AG10803 (cell line): ENCODE results near the gene PDIA2.
A peak's percentile ranks its signal among the peaks of the same experiment; 100 is the strongest.
"Not testable (repeated sequence)": the region's sequence is repeated elsewhere in the genome, so short reads cannot be mapped to it uniquely, and the experiment has no call there.

Source experiments
- DNase-seq: peaks from one replicate; pipeline ENCODE4 v3.0.0; 2010; ENCODE audit warnings: low read depth
- H3K4me3 ChIP-seq: 2 replicates; pipeline ENCODE4 v1.5.1; 2011; ENCODE audit warnings: mild to moderate bottlenecking, low read length, control low read depth
- CTCF ChIP-seq: conservative IDR thresholded peaks from 2 replicates; pipeline ENCODE4 v1.5.1; 2011; ENCODE audit warnings: mild to moderate bottlenecking, low read length, control low read depth, inconsistent platforms

PDIA2 gene

DNA sequence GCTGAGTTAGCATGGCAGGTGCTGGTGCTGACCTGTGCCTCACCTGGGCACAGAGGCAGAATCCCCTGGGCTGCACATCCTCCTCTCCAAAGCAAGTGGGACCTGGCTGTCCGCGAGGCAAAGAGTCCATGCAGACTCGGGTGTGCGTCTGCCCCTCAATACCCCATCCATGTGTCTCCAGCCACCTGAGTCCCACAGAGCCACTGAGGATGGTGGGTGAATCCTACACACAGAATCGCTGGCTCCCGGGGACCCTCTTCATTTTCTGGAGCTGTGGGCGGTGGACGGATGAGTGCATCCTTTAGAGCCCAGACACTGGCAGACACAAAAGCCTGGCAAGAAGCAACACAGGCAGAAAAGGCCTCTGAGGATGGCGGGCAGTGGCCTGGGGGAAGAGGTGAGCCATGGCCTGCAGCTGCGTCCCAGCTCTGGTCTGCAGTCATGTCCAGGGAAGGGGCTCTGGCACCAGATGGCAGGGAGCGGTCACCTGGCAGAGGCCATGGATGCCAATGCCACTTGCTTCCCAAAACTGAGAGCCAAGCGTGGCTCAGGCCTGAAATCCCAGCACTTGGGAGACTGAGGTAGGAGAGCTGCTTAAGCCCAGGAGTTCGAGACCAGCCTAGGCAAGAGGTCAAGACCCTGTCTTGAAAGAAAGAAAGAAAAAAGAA is 39.6 kb downstream of the PDIA2 start:
- no peak for TF ChIP-seq CTCF
- DNase-seq = no peak

DNA sequence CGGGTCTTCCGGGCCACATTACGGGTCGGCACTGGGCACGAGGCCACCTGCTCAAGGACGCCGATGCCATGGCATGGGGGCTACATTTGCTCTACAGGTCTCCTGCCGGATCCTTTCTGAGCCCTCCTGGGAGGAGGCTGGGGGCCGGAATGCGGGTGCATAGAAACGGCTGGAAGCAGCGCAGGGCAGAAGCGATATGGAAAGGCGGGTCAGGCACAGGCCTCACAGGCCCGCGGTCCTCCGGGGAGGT is 41.2 kb downstream of the PDIA2 start:
- DNase-seq = no peak
- TF ChIP-seq CTCF = no peak
- H3K4me3 ChIP-seq = no peak overlapping the region

More for the DNA sequence above, 39.6 kb downstream of the PDIA2 start:
- H3K4me3 ChIP-seq = no peak overlapping the region

GRCh38 chr16:324451-325334 is 41.7 kb downstream of the PDIA2 start:
- TF ChIP-seq CTCF = no peak

DNA sequence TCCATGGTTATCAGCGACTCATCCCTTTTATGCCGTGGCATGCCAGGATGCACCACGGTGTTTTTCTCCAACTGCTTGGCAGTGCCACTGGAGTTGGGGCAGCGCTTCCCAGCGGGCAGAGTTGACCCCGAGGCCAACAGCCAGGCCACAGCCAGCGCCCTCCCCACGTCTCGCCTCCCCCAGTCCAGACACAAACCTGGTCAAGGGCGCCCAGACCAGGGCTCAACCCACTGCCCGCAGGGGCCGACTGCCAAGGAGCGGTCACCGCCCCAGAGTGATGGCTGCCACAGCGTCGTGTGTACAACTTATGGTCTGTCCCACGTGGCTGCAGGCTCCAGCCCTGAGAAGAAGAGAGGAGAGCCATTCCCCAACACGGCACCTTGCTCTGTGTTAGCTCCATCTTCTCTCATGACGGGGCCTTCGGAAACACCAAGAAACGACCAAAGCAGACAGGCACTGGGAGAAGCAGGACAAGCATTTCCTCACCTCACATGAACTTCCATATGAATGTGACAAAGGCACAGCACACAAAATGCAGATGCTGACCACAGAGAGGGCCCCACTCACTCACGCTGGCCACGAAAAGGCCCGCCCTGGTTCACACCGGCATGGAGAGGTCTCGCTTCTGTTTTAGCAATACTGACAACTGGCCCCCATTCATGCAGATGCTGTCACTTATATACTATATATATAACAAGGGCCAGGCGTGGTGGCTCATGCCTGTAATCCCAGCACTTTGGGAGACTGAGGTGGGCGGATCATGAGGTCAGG is 42.6 kb downstream of the PDIA2 start:
- no peak overlapping the region for H3K4me3 ChIP-seq
- no peak for TF ChIP-seq CTCF
- DNase-seq = no peak

More at GRCh38 chr16:324451-325334, 41.7 kb downstream of the PDIA2 start:
- DNase-seq = no peak
- H3K4me3 ChIP-seq = no peak overlapping the region

DNA sequence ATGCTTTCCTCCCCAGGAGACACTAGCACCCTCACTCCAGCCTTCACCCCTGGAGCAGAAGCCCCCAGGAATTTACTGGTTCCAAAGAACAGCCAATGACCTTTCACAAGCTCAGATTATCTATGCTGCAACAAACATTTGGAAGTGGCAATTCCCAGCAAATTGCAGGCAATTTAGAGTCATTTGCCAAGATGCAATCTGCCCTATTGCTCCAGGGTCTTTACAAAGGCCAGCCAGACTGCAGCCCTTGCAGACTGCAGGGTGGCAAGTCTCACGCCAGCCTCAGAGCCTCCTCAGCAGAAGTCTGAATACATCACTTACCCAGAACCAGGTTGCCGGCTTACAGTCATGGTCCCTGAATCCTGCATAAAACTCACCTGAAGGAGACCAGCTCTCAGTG is 47.8 kb downstream of the PDIA2 start:
- DNase-seq = no peak
- H3K4me3 ChIP-seq = no peak overlapping the region
- TF ChIP-seq CTCF = no peak

- peak; percentile 44 for DNase-seq
- not testable (repeated sequence) for H3K4me3 ChIP-seq
Observed at GRCh38 chr16:331181-331814, 48.3 kb downstream of the PDIA2 start.

- H3K4me3 ChIP-seq = no peak overlapping the region
- TF ChIP-seq CTCF = no peak
- DNase-seq = no peak
Observed at GRCh38 chr16:333406-334094, 50.6 kb downstream of the PDIA2 start.

- DNase-seq, H3K4me3 ChIP-seq: not testable (repeated sequence)
Observed at GRCh38 chr16:334164-334832, 51.3 kb downstream of the PDIA2 start.

DNA sequence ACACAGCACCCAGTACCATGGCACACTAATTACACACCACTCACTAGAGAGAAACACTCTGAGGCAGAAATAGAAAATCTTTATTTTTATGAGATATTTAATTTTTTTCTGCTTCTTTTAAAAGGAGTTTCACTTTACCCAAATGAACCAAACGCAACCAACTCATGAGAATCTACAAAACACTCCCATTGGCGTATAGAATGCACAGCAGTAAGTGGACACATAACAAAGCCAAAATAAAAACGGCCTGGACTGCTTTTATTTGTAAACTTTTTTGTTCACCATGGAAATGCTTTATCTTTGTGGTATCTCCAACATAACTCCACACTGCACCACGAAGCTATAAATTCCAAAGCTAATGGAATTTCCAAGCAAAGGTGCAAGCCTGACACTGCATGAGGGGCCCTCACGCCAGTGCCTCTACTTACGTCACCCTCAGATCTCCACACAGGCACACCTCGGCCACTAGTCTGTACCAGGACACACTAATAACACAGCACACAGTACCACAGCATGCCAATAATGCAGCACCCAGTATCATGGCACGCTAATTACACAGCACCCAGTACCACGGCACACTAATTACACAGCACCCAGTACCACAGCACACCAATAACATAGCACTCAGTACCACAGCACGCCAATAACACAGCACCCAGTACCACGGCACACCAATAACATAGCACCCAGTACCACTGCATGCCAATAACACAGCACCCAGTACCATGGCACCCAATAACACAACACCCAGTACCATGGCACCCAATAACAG is 52.1 kb downstream of the PDIA2 start:
- not testable (repeated sequence) for DNase-seq, H3K4me3 ChIP-seq
